Gastroesophageal sphincter (tissue), 3 donors: ENCODE measurements around the gene JAGN1.
"Not testable (repeated sequence)": the region's sequence is repeated elsewhere in the genome, so short reads cannot be mapped to it uniquely, and the experiment has no call there.

ENCODE experiments used
- EP300 ChIP-seq: sonication (generic); formaldehyde crosslinking; IDR thresholded peaks from one replicate; pipeline ENCODE4 v1.6.1; 2017; ENCODE audit warnings: antibody characterized with exemption, mild to moderate bottlenecking
- POLR2A ChIP-seq, 2 donors: fragments of 450-650 bp; IDR thresholded peaks; one replicate each; pipeline ENCODE4 v1.6.1; 2017; ENCODE audit warnings: antibody characterized with exemption in 2 of 2, mild to moderate bottlenecking in 2 of 2, moderate library complexity in 1 of 2
- TF ChIP-seq, protein P1 (sequence below), 4 experiments: fragments of 200-600 bp in 2 of 4; fragments of 450-650 bp in 2 of 4; sonication (generic) in 1 of 4; IDR thresholded peaks; one replicate each; pipeline ENCODE4 v1.5.1; 2017 to 2019; ENCODE audit warnings: antibody characterized with exemption in 4 of 4, mild to moderate bottlenecking in 2 of 4, moderate library complexity in 2 of 4

DNA sequence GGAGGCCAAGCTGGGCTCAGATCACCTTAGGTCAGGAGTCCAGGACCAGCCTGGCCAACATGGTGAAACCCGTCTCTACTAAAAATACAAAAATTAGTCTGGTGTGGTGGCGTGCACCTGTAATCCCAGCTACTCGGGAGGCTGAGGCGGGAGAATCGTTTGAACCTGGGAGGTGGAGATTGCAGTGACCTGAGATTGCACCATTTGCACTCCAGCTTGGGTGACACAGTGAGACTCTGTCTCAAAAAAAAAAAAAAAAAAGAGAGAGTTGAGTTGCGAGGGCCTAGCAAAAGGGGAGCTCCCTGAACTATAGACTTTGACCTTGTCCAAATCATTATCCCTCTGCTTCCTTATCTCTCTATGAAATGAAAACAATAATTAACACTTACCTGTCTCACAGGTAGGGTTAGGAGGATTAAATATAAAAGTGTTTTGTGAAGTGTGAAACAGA is 10.6 kb downstream of the JAGN1 start:
- TF ChIP-seq, protein P1, sequence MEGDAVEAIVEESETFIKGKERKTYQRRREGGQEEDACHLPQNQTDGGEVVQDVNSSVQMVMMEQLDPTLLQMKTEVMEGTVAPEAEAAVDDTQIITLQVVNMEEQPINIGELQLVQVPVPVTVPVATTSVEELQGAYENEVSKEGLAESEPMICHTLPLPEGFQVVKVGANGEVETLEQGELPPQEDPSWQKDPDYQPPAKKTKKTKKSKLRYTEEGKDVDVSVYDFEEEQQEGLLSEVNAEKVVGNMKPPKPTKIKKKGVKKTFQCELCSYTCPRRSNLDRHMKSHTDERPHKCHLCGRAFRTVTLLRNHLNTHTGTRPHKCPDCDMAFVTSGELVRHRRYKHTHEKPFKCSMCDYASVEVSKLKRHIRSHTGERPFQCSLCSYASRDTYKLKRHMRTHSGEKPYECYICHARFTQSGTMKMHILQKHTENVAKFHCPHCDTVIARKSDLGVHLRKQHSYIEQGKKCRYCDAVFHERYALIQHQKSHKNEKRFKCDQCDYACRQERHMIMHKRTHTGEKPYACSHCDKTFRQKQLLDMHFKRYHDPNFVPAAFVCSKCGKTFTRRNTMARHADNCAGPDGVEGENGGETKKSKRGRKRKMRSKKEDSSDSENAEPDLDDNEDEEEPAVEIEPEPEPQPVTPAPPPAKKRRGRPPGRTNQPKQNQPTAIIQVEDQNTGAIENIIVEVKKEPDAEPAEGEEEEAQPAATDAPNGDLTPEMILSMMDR (IDR thresholded peaks at IDR 0.05), result not testable (repeated sequence)
- TF ChIP-seq POLR2A (IDR thresholded peaks at IDR 0.05); EP300: not testable (repeated sequence)
